Measurements from ENCODE around the gene LIPE. TPM values are rescaled to one million over a fixed set of nuclear protein-coding genes. Genes with fewer than 3 reads are reported as not detected.

The LIPE gene
- total RNA-seq, 4 donors from 2014 or later, result 77.1 to 717 (median 234) TPM

DNA sequence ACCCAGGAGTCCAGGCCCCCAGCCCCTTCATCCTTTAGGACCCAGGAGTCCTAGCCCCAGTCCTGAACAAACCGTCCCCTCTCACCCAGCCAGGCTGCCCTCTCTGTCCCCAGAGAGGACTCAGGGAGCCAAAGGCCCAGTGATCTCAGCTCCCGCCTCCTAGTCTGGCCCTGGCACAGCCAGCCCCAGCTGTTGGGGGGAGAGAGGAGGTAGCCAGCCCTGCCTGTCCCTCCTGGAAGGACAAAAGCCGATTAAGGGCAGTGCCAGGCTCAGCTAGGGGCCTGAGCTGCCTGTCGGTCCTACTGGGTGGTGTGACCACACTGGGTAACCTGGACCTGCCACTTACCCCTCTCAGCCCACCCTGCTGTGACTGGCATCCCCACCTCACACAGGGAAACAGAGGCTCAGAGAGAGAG lies 14.5 kb downstream of the LIPE start:
- Histone ChIP-seq H3K27me3 (no peaks in the 10 kb centered on the region), H3K4me3 (no peak overlapping the region), H3K27ac (no peak overlapping the region), H3K9me3 (no peaks in the 10 kb centered on the region), H3K4me1 (peaks cover 0 to 8% (median 0%) of the 10 kb centered on the region in 4 donors), H3K36me3 (peaks cover 0 to 14% (median 0%) of the 10 kb centered on the region in 3 donors)
- TF ChIP-seq EP300 (IDR thresholded peaks at IDR 0.05) (no peak), POLR2A (IDR thresholded peaks at IDR 0.05) (no peak)
- TF ChIP-seq, protein P1, sequence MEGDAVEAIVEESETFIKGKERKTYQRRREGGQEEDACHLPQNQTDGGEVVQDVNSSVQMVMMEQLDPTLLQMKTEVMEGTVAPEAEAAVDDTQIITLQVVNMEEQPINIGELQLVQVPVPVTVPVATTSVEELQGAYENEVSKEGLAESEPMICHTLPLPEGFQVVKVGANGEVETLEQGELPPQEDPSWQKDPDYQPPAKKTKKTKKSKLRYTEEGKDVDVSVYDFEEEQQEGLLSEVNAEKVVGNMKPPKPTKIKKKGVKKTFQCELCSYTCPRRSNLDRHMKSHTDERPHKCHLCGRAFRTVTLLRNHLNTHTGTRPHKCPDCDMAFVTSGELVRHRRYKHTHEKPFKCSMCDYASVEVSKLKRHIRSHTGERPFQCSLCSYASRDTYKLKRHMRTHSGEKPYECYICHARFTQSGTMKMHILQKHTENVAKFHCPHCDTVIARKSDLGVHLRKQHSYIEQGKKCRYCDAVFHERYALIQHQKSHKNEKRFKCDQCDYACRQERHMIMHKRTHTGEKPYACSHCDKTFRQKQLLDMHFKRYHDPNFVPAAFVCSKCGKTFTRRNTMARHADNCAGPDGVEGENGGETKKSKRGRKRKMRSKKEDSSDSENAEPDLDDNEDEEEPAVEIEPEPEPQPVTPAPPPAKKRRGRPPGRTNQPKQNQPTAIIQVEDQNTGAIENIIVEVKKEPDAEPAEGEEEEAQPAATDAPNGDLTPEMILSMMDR (IDR thresholded peaks at IDR 0.05), result no peak
- 49 to 65% methylated on average over 4 of the region's 4 CpGs for WGBS, 2 donors
- DNase-seq (ENCODE audit: low spot score in 2 of 2), result no peak

DNA sequence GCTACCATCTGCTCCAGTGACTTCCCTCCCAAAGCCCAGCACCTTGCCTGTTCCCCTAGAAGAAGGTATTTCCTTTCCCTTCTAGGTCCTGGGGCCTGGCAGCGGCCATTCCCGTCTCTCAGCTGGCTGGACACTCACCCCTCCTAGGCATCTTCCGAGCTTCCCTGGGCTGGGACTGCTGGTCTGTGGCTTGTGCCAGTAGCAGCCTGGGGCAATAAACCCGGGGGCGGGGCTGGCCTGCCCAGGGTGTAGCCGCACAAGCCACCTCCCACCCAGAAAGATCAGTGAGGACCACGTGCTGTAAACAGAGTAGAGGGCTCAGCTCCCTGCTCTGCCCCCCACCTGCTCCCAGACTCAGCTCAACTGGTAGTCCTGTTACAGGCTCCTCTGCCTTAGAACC lies 15.0 kb downstream of the LIPE start:
- no peaks in the 10 kb centered on the region for H3K27me3 ChIP-seq
- TF ChIP-seq EP300 (IDR thresholded peaks at IDR 0.05) (no peak), POLR2A (IDR thresholded peaks at IDR 0.05) (no peak)
- TF ChIP-seq, protein P1 (IDR thresholded peaks at IDR 0.05), result no peak
- H3K4me3 ChIP-seq, result no peak overlapping the region
- H3K9me3 ChIP-seq, result no peaks in the 10 kb centered on the region
- H3K27ac ChIP-seq, result no peak overlapping the region
- WGBS, 2 donors, result 45 to 48% methylated on average over 4 to 7 of the region's 7 CpGs
- DNase-seq (ENCODE audit: low spot score in 2 of 2), result no peak
- H3K36me3 ChIP-seq, result peaks cover 0 to 18% (median 0%) of the 10 kb centered on the region in 3 donors
- peaks cover 0 to 8% (median 0%) of the 10 kb centered on the region in 4 donors for H3K4me1 ChIP-seq

DNA sequence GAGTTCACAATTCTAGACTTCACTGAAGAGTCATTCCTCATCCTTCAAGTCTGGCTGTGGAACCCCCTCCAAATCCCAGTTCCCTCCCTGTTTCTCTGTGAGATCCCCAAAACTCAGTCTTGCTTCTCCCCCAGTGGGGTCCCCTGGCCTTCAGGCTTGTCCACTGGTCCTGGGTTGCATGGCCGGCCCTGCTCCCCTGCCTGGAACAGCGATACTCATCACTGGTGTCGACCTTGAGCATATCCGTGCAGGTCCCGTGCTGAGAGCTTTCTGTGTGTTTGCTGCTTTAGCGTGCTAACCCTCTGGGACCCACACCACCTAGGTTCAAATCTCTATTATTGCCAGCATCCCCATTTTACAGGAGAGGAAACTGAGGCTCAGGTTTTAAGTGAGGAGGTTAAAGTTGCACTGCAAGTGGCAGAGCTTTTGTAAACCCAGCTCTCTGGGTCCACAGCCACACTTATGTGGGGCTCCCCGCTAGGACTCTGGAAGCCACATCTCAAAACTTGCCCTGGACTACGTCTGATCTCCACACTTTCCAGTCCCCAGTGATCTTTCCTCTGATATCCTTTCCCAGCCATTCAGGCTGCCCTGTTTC lies 15.5 kb downstream of the LIPE start:
- Histone ChIP-seq H3K4me3 (no peak overlapping the region), H3K27ac (no peak overlapping the region), H3K27me3 (no peaks in the 10 kb centered on the region), H3K4me1 (peaks cover 0 to 8% (median 0%) of the 10 kb centered on the region in 4 donors), H3K36me3 (peaks cover 0 to 23% (median 0%) of the 10 kb centered on the region in 3 donors), H3K9me3 (no peaks in the 10 kb centered on the region)
- DNase-seq (ENCODE audit: low spot score in 2 of 2), result no peak
- TF ChIP-seq, protein P1 (IDR thresholded peaks at IDR 0.05), result no peak
- TF ChIP-seq EP300 (IDR thresholded peaks at IDR 0.05), result no peak
- TF ChIP-seq POLR2A (IDR thresholded peaks at IDR 0.05), result no peak
- 90 to 94% methylated on average over 8 of the region's 8 CpGs for WGBS, 2 donors

DNA sequence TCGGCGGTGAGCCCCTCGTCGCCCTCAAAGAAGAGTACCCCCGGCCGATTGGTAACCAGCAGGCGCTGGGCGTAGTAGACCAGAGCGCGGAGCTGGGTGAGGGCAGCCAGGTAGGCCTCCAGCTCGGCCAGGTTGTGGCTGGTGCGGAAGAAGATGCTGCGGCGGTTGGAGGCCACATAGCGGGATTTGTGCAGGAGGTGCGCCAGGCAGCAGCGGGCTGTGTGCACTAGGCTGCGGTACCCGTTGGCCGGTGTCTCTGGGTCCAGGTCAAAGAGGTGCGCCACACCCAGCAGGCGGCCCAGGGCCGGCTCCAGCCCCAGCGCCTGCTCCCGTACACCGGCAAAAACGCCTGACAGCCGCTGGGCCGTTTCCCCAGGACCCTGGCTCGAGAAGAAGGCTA lies 16.8 kb downstream of the LIPE start:
- H3K27me3 ChIP-seq, result no peaks in the 10 kb centered on the region
- DNase-seq (ENCODE audit: low spot score in 2 of 2), result no peak
- peaks cover 0 to 37% (median 0%) of the 10 kb centered on the region in 3 donors for H3K36me3 ChIP-seq
- no peak overlapping the region for H3K27ac ChIP-seq
- TF ChIP-seq, protein P1 (IDR thresholded peaks at IDR 0.05), result no peak
- TF ChIP-seq EP300 (IDR thresholded peaks at IDR 0.05), result no peak
- no peak for TF ChIP-seq POLR2A (IDR thresholded peaks at IDR 0.05)
- no peak overlapping the region for H3K4me3 ChIP-seq
- peaks cover 0 to 8% (median 0%) of the 10 kb centered on the region in 4 donors for H3K4me1 ChIP-seq
- 91 to 94% methylated on average over 18 to 26 of the region's 30 CpGs for WGBS, 2 donors
- no peaks in the 10 kb centered on the region for H3K9me3 ChIP-seq

DNA sequence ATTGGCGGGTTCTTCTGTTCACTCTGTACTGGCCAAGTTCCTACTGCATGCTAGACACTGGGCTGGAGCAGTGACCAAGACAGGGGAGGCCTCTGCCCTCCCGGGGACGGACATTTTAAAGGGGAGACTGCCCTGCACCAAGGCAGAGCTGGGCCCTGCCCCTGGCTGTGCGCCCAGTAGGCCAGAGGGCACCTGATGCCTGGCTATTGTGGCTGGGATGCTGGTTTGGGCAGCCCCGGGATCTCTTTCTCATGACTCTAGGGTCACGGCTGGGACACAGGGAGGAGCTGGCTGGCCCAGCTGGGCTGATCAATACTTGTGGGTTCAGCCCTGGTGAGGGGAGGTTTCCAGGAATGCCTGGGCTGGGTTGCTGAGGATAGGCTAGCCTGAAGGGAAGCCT lies 17.7 kb downstream of the LIPE start:
- peaks cover 0 to 40% (median 0%) of the 10 kb centered on the region in 3 donors for H3K36me3 ChIP-seq
- H3K4me1 ChIP-seq, result peaks cover 0 to 8% (median 0%) of the 10 kb centered on the region in 4 donors
- TF ChIP-seq EP300 (IDR thresholded peaks at IDR 0.05) (no peak), POLR2A (IDR thresholded peaks at IDR 0.05) (no peak)
- TF ChIP-seq, protein P1 (IDR thresholded peaks at IDR 0.05), result no peak
- WGBS, 2 donors, result 53% methylated on average over 6 of the region's 6 CpGs
- H3K4me3 ChIP-seq, result no peak overlapping the region
- no peaks in the 10 kb centered on the region for H3K27me3 ChIP-seq
- H3K9me3 ChIP-seq, result no peaks in the 10 kb centered on the region
- H3K27ac ChIP-seq, result no peak overlapping the region
- DNase-seq (ENCODE audit: low spot score in 2 of 2), result no peak

Data from tibial nerve (tissue), 4 donors.